ENCODE results near the gene ILF2. TPM values are rescaled to one million over a fixed set of nuclear protein-coding genes. Genes with fewer than 3 reads are reported as not detected.
A peak's percentile ranks its signal among the peaks of the same experiment; 100 is the strongest.
"Not testable (repeated sequence)": the region's sequence is repeated elsewhere in the genome, so short reads cannot be mapped to it uniquely, and the experiment has no call there.

The ILF2 gene
- total and polyA plus RNA-seq, 7 donors: 59.8 to 166 (median 88.3) TPM

DNA sequence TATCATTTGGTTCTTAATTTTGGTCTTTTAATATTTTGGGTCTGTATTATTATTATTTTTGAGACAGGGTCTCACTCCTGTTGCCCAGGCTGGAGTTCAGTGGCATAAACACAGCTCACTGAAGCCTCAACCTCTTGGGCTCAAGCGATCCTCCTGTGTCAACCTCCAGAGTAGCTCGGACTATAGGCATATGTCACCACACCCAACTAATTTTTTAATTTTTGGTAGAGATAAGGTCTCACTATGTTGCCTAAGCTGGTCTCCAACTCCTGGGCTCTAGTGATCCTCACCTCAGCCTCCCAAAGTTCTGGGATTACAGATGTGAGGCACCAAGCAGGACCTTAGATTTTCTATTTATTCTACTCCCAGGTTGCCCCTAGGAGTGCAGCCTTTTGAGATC lies 2.7 kb upstream of the ILF2 start:
- no peak overlapping the region for H3K4me3 ChIP-seq
- no peaks in the 10 kb centered on the region for H3K9me3 ChIP-seq
- TF ChIP-seq POLR2AphosphoS5 (IDR thresholded peaks at IDR 0.05) (no peak), POLR2A (IDR thresholded peaks at IDR 0.05) (no peak), EP300 (IDR thresholded peaks at IDR 0.05) (no peak)
- TF ChIP-seq, protein P1, sequence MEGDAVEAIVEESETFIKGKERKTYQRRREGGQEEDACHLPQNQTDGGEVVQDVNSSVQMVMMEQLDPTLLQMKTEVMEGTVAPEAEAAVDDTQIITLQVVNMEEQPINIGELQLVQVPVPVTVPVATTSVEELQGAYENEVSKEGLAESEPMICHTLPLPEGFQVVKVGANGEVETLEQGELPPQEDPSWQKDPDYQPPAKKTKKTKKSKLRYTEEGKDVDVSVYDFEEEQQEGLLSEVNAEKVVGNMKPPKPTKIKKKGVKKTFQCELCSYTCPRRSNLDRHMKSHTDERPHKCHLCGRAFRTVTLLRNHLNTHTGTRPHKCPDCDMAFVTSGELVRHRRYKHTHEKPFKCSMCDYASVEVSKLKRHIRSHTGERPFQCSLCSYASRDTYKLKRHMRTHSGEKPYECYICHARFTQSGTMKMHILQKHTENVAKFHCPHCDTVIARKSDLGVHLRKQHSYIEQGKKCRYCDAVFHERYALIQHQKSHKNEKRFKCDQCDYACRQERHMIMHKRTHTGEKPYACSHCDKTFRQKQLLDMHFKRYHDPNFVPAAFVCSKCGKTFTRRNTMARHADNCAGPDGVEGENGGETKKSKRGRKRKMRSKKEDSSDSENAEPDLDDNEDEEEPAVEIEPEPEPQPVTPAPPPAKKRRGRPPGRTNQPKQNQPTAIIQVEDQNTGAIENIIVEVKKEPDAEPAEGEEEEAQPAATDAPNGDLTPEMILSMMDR (IDR thresholded peaks at IDR 0.05): no peak
- no peak for DNase-seq
- peaks cover 0 to 22% (median 7%) of the 10 kb centered on the region in 3 donors for H3K27me3 ChIP-seq
- H3K4me1 ChIP-seq: peaks cover 0 to 32% (median 26%) of the 10 kb centered on the region in 4 donors
- 94 to 95% methylated on average over 2 of the region's 2 CpGs for WGBS, 2 donors
- H3K27ac ChIP-seq: no peak overlapping the region
- peaks cover 0 to 7% (median 5%) of the 10 kb centered on the region in 4 donors for H3K36me3 ChIP-seq
- intact Hi-C loops (cut with DNase I): no loop called here

DNA sequence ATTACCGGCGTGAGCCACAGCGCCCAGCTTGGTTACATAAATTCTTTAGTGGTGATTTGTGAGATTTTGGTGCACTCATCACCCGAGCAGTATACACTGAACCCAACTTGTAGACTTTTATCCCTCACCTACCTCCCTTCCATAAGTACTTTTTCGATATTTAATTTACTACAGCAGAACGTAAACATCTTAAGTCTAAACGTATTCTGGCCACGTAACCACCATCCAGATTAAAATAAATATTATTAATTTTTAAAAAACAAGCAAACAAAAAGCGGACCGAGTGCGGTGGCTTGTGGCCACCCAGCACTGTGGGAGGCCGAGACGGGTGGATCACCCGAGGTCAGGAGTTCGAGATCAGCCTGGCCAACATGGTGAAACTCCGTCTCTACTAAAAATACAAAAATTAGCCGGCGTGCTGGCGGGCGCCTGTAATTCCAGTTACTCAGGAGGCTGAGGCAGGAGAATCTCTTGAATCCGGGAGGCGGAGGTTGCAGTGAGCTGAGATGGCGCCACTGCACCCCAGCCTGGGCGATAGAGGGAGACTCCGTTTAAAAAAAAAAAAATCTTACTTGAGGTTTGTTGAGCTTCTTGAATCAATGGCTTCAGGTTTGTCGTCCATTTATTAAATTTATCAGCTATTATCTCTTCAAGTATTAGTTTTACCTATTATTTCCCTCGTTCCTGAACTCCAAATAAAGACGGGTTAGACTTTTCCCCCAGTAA lies 998 bp upstream of the ILF2 start:
- peak overlapping the region; percentile 37 to 81 (median 77) for H3K4me3 ChIP-seq
- intact Hi-C loops (cut with DNase I): loop anchor here (2.0 kb wide), 2 partner anchors 37 to 57 kb away; partner anchors contain the start of genes CHTOP and INTS3
- peaks cover 12 to 24% (median 22%) of the 10 kb centered on the region in 4 donors for H3K36me3 ChIP-seq
- H3K27ac ChIP-seq: peak overlapping the region; percentile 84 to 90 (median 87)
- 5 to 7% methylated on average over 28 of the region's 28 CpGs for WGBS, 2 donors
- H3K27me3 ChIP-seq, H3K9me3 ChIP-seq, DNase-seq: not testable (repeated sequence)
- peaks cover 0 to 20% (median 15%) of the 10 kb centered on the region in 4 donors for H3K4me1 ChIP-seq

DNA sequence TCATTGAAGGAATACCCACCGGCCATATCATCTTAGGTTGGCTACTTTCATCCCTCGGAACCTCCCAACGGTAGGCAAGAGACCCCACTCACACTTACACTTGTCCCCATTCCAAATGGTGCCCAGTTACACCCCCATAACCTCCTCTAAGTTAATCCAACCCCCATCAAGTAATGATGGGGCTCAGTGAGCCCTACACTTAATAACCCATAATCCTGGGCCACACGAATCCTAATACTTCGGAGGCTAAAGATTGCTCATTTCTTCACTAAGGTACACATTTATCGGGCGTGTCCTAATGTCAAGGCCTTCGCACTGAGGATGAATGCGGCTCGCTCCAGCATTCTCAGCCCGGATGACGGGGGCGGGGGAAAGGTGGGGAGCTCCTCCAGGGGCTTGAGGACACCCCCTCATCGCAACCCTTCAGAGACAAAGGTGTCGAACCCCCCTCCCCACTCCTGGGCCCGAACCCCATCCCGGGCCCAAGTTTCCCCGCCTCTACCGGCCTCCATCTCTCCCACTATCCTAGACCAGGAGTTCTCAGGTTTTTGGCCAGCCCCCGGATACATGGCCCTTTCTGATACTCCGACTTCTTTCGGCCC lies 435 bp downstream of the ILF2 start:
- no peak for DNase-seq
- H3K27me3 ChIP-seq: no peaks in the 10 kb centered on the region
- intact Hi-C loops (cut with DNase I): loop anchor here (2.0 kb wide), 2 partner anchors 36 to 58 kb away; partner anchors contain the start of genes CHTOP and INTS3
- WGBS, 2 donors: 1 to 2% methylated on average over 22 of the region's 22 CpGs
- peaks cover 0 to 20% (median 15%) of the 10 kb centered on the region in 4 donors for H3K4me1 ChIP-seq
- H3K9me3 ChIP-seq: no peaks in the 10 kb centered on the region
- TF ChIP-seq POLR2AphosphoS5 (IDR thresholded peaks at IDR 0.05) (no peak), EP300 (IDR thresholded peaks at IDR 0.05) (no peak), POLR2A (IDR thresholded peaks at IDR 0.05) (no peak)
- TF ChIP-seq, protein P1 (IDR thresholded peaks at IDR 0.05): no peak
- peak overlapping the region; percentile 84 to 90 (median 86) for H3K27ac ChIP-seq
- peaks cover 26 to 39% (median 37%) of the 10 kb centered on the region in 4 donors for H3K36me3 ChIP-seq
- peak overlapping the region; percentile 66 to 81 (median 77) for H3K4me3 ChIP-seq

DNA sequence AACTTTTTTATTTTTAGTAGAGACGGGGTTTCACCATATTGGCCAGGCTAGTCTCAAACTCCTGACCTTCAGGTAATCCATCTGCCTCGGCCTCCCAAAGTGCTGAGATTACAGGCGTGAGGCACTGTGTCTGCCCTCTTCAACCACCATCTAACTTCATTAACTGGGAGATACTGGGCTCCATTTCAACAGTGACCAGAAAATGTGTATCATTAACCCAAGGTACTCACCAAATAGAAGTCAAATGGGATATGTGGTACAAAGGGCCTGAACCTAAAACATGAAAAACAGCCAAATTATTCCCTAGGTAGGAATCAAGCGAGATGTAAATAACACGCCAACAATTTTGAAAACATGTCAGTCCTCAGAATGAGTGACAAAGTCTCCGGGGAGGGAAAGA lies 1.2 kb downstream of the ILF2 start:
- intact Hi-C loops (cut with DNase I): loop anchor here (2.0 kb wide), 2 partner anchors 35 to 59 kb away; partner anchors contain the start of genes CHTOP and INTS3
- Histone ChIP-seq H3K4me3 (peak overlapping the region; percentile 66 to 81 (median 77)), H3K4me1 (peaks cover 0 to 20% (median 15%) of the 10 kb centered on the region in 4 donors), H3K9me3 (no peaks in the 10 kb centered on the region), H3K36me3 (peaks cover 34 to 46% (median 44%) of the 10 kb centered on the region in 4 donors), H3K27ac (peak overlapping the region in 3 of 4 donors; percentile 85 to 90 (median 86)), H3K27me3 (no peaks in the 10 kb centered on the region)
- no peak for DNase-seq
- 89 to 92% methylated on average over 6 of the region's 6 CpGs for WGBS, 2 donors
- TF ChIP-seq POLR2AphosphoS5 (IDR thresholded peaks at IDR 0.05): no peak
- TF ChIP-seq, protein P1 (IDR thresholded peaks at IDR 0.05): no peak
- no peak for TF ChIP-seq EP300 (IDR thresholded peaks at IDR 0.05)

DNA sequence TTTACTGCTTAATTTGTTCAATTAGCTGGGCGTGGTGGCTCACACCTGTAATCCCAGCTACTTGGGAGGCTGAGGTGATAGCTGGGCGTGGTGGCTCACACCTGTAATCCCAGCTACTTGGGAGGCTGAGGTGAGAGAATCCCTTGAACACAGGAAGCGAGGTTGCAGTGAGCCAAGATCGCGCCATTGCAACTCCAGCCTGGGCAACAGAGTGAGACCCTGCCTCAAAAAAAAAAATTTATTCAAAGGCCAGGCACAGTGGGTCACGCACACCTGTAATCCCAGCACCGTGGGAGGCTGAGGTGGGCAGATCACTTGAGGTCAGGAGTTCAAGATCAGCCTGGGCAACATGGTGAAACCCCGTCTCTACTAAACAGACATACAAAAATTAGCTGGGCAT lies 2.1 kb downstream of the ILF2 start:
- DNase-seq: peak; percentile 43
- H3K9me3 ChIP-seq; H3K27me3 ChIP-seq; H3K4me3 ChIP-seq; intact Hi-C loops (cut with DNase I); H3K27ac ChIP-seq: not testable (repeated sequence)
- WGBS, 2 donors: 95 to 97% methylated on average over 8 of the region's 8 CpGs
- H3K36me3 ChIP-seq: peaks cover 43 to 56% (median 53%) of the 10 kb centered on the region in 4 donors
- peaks cover 0 to 20% (median 15%) of the 10 kb centered on the region in 4 donors for H3K4me1 ChIP-seq
